ENCODE results near the gene PPP3CB. TPM values are rescaled to one million over a fixed set of nuclear protein-coding genes. Genes with fewer than 3 reads are reported as not detected.
"Not testable (repeated sequence)": the region's sequence is repeated elsewhere in the genome, so short reads cannot be mapped to it uniquely, and the experiment has no call there.

PPP3CB gene
- total RNA-seq, 2 donors from 2014 or later, result 26.5 to 34.2 TPM

- Histone ChIP-seq H3K9me3 (no peaks in the 10 kb centered on the region), H3K27ac (no peak overlapping the region), H3K4me3 (no peak overlapping the region), H3K36me3 (no peaks in the 10 kb centered on the region), H3K9ac (ENCODE audit: low read depth in 2 of 2, low read length in 2 of 2) (no peak overlapping the region), H3K27me3 (no peaks in the 10 kb centered on the region), H3K4me1 (peaks cover 3% of the 10 kb centered on the region)
- no peak for DNase-seq
- TF ChIP-seq CTCF (IDR thresholded peaks at IDR 0.05), result no peak
- intact Hi-C loops (cut with DNase I), result no loop called here
Measured at GRCh38 chr10:73405556-73405955, 90.3 kb downstream of the PPP3CB start.

GRCh38 chr10:73404690-73405089 lies 91.1 kb downstream of the PPP3CB start:
- no peak overlapping the region for H3K27ac ChIP-seq
- no peak for TF ChIP-seq CTCF (IDR thresholded peaks at IDR 0.05)
- H3K9ac ChIP-seq (ENCODE audit: low read depth in 2 of 2, low read length in 2 of 2), result no peak overlapping the region
- no peak for DNase-seq
- no peaks in the 10 kb centered on the region for H3K9me3 ChIP-seq
- intact Hi-C loops (cut with DNase I), result no loop called here
- H3K36me3 ChIP-seq, result no peaks in the 10 kb centered on the region
- peaks cover 3% of the 10 kb centered on the region for H3K4me1 ChIP-seq
- no peak overlapping the region for H3K4me3 ChIP-seq
- no peaks in the 10 kb centered on the region for H3K27me3 ChIP-seq

- intact Hi-C loops (cut with DNase I), result no loop called here
- no peak for TF ChIP-seq CTCF (IDR thresholded peaks at IDR 0.05)
- no peaks in the 10 kb centered on the region for H3K27me3 ChIP-seq
Measured at GRCh38 chr10:73401636-73402035, 94.2 kb downstream of the PPP3CB start.

GRCh38 chr10:73399063-73399462 lies 96.8 kb downstream of the PPP3CB start:
- Histone ChIP-seq H3K27ac (no peak overlapping the region), H3K27me3 (no peaks in the 10 kb centered on the region), H3K4me1 (no peaks in the 10 kb centered on the region), H3K9ac (ENCODE audit: low read depth in 2 of 2, low read length in 2 of 2) (no peak overlapping the region), H3K36me3 (peaks cover 5% of the 10 kb centered on the region), H3K4me3 (no peak overlapping the region), H3K9me3 (no peaks in the 10 kb centered on the region)
- no peak for TF ChIP-seq CTCF (IDR thresholded peaks at IDR 0.05)
- DNase-seq, result no peak
- intact Hi-C loops (cut with DNase I), result no loop called here

More at GRCh38 chr10:73401636-73402035, 94.2 kb downstream of the PPP3CB start:
- Histone ChIP-seq H3K9me3 (no peaks in the 10 kb centered on the region), H3K36me3 (peaks cover 5% of the 10 kb centered on the region), H3K27ac (no peak overlapping the region), H3K4me1 (peaks cover 3% of the 10 kb centered on the region), H3K9ac (ENCODE audit: low read depth in 2 of 2, low read length in 2 of 2) (no peak overlapping the region), H3K4me3 (no peak overlapping the region)
- DNase-seq, result no peak

- peaks cover 5% of the 10 kb centered on the region for H3K36me3 ChIP-seq
- no peaks in the 10 kb centered on the region for H3K27me3 ChIP-seq
- H3K4me1 ChIP-seq, result no peaks in the 10 kb centered on the region
- no peak for DNase-seq
- H3K9ac ChIP-seq (ENCODE audit: low read depth in 2 of 2, low read length in 2 of 2), result no peak overlapping the region
- intact Hi-C loops (cut with DNase I), result no loop called here
- no peak overlapping the region for H3K27ac ChIP-seq
- no peaks in the 10 kb centered on the region for H3K9me3 ChIP-seq
- no peak for TF ChIP-seq CTCF (IDR thresholded peaks at IDR 0.05)
- no peak overlapping the region for H3K4me3 ChIP-seq
Measured at GRCh38 chr10:73398024-73398423, 97.8 kb downstream of the PPP3CB start.

GRCh38 chr10:73394325-73394724 lies 101.5 kb downstream of the PPP3CB start:
- H3K4me3 ChIP-seq; DNase-seq; H3K27ac ChIP-seq; H3K9me3 ChIP-seq; H3K4me1 ChIP-seq; H3K36me3 ChIP-seq; H3K9ac ChIP-seq (ENCODE audit: low read depth in 2 of 2, low read length in 2 of 2); intact Hi-C loops (cut with DNase I); H3K27me3 ChIP-seq: not testable (repeated sequence)
